SK-N-SH (cell line): ENCODE results near the gene KPNA4. TPM values are rescaled to one million over a fixed set of nuclear protein-coding genes. Genes with fewer than 3 reads are reported as not detected.

Experiments used
- CTCF ChIA-PET: fragments of 300-600, 350-600 bp; formaldehyde crosslinking; extraction: SDS; loops from one replicate; lab custom pipeline; 2021; lab: Yijun Ruan, JAX
- POLR2A ChIA-PET: fragments of 350-600 bp; sonication (Branson Sonifier 250); formaldehyde crosslinking; extraction: SDS; loops from one replicate; lab custom pipeline; 2020; ENCODE audit warnings: antibody characterized with exemption, inconsistent platforms; lab: Yijun Ruan, JAX
- DNase-seq: peaks from one replicate; pipeline ENCODE4 v3.0.0; 2012
- H2AFZ ChIP-seq: fragments of 200-600 bp; sonication (generic); 2 replicates; pipeline ENCODE4 v1.8.1; 2016; ENCODE audit warnings: antibody characterized with exemption, mild to moderate bottlenecking, low read depth
- H3F3A ChIP-seq: fragments of 200-600 bp; sonication (generic); replicated peaks from 2 replicates; pipeline ENCODE3; 2016; ENCODE audit warnings: antibody characterized with exemption, mild to moderate bottlenecking; ENCODE audit not compliant: insufficient read depth
- H3K27ac ChIP-seq, 2 experiments: fragments of 200-500 bp in 1 of 2; fragments of 200-600 bp in 1 of 2; sonication (Bioruptor generic) in 1 of 2; sonication (generic), shearing (Covaris generic) in 1 of 2; 2 replicates each; pipeline versions ENCODE4 v1.5.1 to v1.6.1; 2014 to 2016; ENCODE audit warnings: low read depth in 2 of 2, inconsistent platforms in 1 of 2, low read length in 1 of 2, mild to moderate bottlenecking in 1 of 2, mixed read lengths in 1 of 2
- H3K27me3 ChIP-seq: fragments of 200-600 bp; sonication (generic), shearing (Covaris generic); 2 replicates; pipeline ENCODE4 v1.6.1; 2016; ENCODE audit warnings: mixed run types; ENCODE audit not compliant: insufficient read depth
- H3K36me3 ChIP-seq, 2 experiments: fragments of 200-500 bp in 1 of 2; fragments of 200-600 bp in 1 of 2; sonication (Bioruptor generic) in 1 of 2; sonication (generic) in 1 of 2; replicated peaks in 1 of 2; 2 replicates each; pipeline versions ENCODE3 to v1.5.1; 2014 to 2016; ENCODE audit warnings: low read length in 1 of 2, mild to moderate bottlenecking in 1 of 2; ENCODE audit not compliant: insufficient read depth in 2 of 2, control insufficient read depth in 1 of 2
- H3K4me1 ChIP-seq, 2 experiments: fragments of 200-500 bp in 1 of 2; fragments of 200-600 bp in 1 of 2; sonication (Bioruptor generic) in 1 of 2; sonication (generic), shearing (Covaris generic) in 1 of 2; 2 replicates each; pipeline versions ENCODE4 v1.5.1 to v1.6.1; 2014 to 2016; ENCODE audit warnings: low read depth in 1 of 2, low read length in 1 of 2, mixed run types in 1 of 2; ENCODE audit not compliant: insufficient read depth in 2 of 2, control insufficient read depth in 1 of 2
- H3K4me2 ChIP-seq: fragments of 200-600 bp; sonication (generic), shearing (Covaris generic); 2 replicates; pipeline ENCODE4 v1.6.1; 2017; ENCODE audit warnings: mixed run types
- H3K4me3 ChIP-seq, 2 experiments: fragments of 200-500 bp in 1 of 2; fragments of 200-600 bp in 1 of 2; sonication (Bioruptor generic) in 1 of 2; sonication (generic), shearing (Covaris generic) in 1 of 2; 2 replicates each; pipeline versions ENCODE4 v1.5.1 to v1.8.1; 2014 to 2016; ENCODE audit warnings: low read depth in 2 of 2, inconsistent platforms in 1 of 2, low read length in 1 of 2, mild to moderate bottlenecking in 1 of 2, mixed read lengths in 1 of 2, moderate library complexity in 1 of 2
- H3K79me2 ChIP-seq: fragments of 200-600 bp; sonication (generic); 2 replicates; pipeline ENCODE4 v1.8.1; 2017; ENCODE audit warnings: mild to moderate bottlenecking; ENCODE audit not compliant: insufficient read depth
- H3K9ac ChIP-seq: fragments of 200-600 bp; sonication (generic); 2 replicates; pipeline ENCODE4 v1.6.1; 2017; ENCODE audit warnings: mixed run types
- H3K9me2 ChIP-seq: fragments of 200-600 bp; sonication (generic); 2 replicates; pipeline ENCODE4 v1.6.1; 2017; ENCODE audit warnings: mixed run types
- H3K9me3 ChIP-seq: fragments of 200-600 bp; sonication (generic); 2 replicates; pipeline ENCODE4 v1.6.1; 2017; ENCODE audit warnings: mixed run types, mild to moderate bottlenecking, moderate library complexity
- H4K20me1 ChIP-seq: fragments of 200-600 bp; sonication (generic); 2 replicates; pipeline ENCODE4 v1.6.1; 2017; ENCODE audit warnings: mild to moderate bottlenecking, mixed run types; ENCODE audit not compliant: insufficient read depth
- FOXJ3 ChIP-seq: sonication (generic); formaldehyde crosslinking; IDR thresholded peaks from 2 replicates; pipeline ENCODE4 v1.5.1; 2020; ENCODE audit warnings: mild to moderate bottlenecking, missing genetic modification reagents
- GABPA ChIP-seq: IDR thresholded peaks from 2 replicates; pipeline ENCODE4 v1.4.0; 2012; ENCODE audit warnings: low read depth, mild to moderate bottlenecking
- MXI1 ChIP-seq: IDR thresholded peaks from 2 replicates; pipeline ENCODE4 v1.6.1; 2012; ENCODE audit warnings: mild to moderate bottlenecking, low read depth, low read length, improper control_type of control experiment
- NFIC ChIP-seq: IDR thresholded peaks from 2 replicates; pipeline ENCODE4 v1.4.0; 2012; ENCODE audit warnings: borderline replicate concordance
- NRF1 ChIP-seq: IDR thresholded peaks from 2 replicates; pipeline ENCODE4 v1.6.1; 2012; ENCODE audit warnings: low read depth, mild to moderate bottlenecking, low read length
- RAD21 ChIP-seq: IDR thresholded peaks from 2 replicates; pipeline ENCODE4 v1.6.1; 2012; ENCODE audit warnings: mild to moderate bottlenecking, low read length
- SMC3 ChIP-seq: IDR thresholded peaks from 2 replicates; pipeline ENCODE4 v1.6.1; 2012; ENCODE audit warnings: low read depth, low read length, improper control_type of control experiment
- TCF12 ChIP-seq: IDR thresholded peaks from 2 replicates; pipeline ENCODE4 v1.4.0; 2012
- polyA plus RNA-seq, 3 experiments: library from polyadenylated mRNA; depleted of rRNA; stranded (reverse); fragments of >200 nt; gene quantifications; 2 replicates each; pipeline ENCODE4 v1.2.3, GENCODE V29; 2012
- TF ChIP-seq, protein P1 (sequence below): fragments of 150-350 bp; IDR thresholded peaks from 2 replicates; pipeline ENCODE4 v1.6.1; 2017; ENCODE audit warnings: antibody characterized with exemption, low read length, low read depth, borderline replicate concordance
- TF ChIP-seq, protein P2 (sequence below): IDR thresholded peaks from 2 replicates; pipeline ENCODE4; 2012
- TF ChIP-seq, protein P3 (sequence below): fragments of 150-350 bp; IDR thresholded peaks from 2 replicates; pipeline ENCODE4 v1.6.1; 2016; ENCODE audit warnings: mild to moderate bottlenecking, low read depth, low read length
- TF ChIP-seq, protein P4 (sequence below): IDR thresholded peaks from 2 replicates; pipeline ENCODE4 v1.6.1; 2012; ENCODE audit warnings: mild to moderate bottlenecking, low read depth, low read length, moderate library complexity

Gene KPNA4
- polyA plus RNA-seq, 1 of the 3 experiments (the other 2 are of a cell fraction), result 7.4 TPM

DNA sequence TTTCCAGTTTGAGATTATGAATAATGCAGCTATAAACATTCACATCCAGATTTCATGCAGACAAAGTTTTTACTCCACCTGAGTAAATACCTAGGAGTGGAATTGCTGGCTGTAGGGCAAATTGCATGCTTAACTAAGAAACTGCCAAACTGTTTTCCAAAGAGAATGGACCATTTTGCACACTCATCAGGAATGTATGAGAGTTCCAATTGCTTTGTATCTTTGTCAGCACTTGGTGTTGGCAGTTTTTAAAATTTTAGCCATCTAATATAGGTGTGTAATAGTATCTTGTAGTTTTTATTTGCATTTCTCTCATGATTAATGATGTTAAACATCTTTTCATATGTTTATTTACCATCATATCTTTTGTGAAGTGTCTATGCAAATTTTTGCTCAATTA lies 75.2 kb downstream of the KPNA4 start:
- Histone ChIP-seq H3K4me2 (no peak overlapping the region), H3K4me1 (peaks cover 0 to 2% of the 10 kb centered on the region in 2 experiments; a peak in 1 of 4 replicates), H3K27me3 (no peaks in the 10 kb centered on the region), H2AFZ (no peak overlapping the region), H4K20me1 (no peaks in the 10 kb centered on the region), H3K79me2 (no peaks in the 10 kb centered on the region), H3K36me3 (peaks cover 0 to 3% of the 10 kb centered on the region in 2 experiments), H3K9ac (no peak overlapping the region), H3K9me2 (no peaks in the 10 kb centered on the region), H3K9me3 (no peaks in the 10 kb centered on the region), H3K4me3 (no peak overlapping the region), H3K27ac (no peak overlapping the region), H3F3A (peaks cover 7% of the 10 kb centered on the region)
- CTCF ChIA-PET, result interaction anchor here (1.1 to 1.5 kb wide), 2 partner anchors 35 to 327 kb away, joined by 3 to 4 read pairs; no protein-coding TSS in a partner anchor
- DNase-seq, result no peak
- TF ChIP-seq RAD21 (no peak), SMC3 (no peak), TCF12 (no peak), GABPA (no peak), NFIC (no peak), FOXJ3 (no peak), NRF1 (no peak), MXI1 (no peak)
- TF ChIP-seq, protein P1, sequence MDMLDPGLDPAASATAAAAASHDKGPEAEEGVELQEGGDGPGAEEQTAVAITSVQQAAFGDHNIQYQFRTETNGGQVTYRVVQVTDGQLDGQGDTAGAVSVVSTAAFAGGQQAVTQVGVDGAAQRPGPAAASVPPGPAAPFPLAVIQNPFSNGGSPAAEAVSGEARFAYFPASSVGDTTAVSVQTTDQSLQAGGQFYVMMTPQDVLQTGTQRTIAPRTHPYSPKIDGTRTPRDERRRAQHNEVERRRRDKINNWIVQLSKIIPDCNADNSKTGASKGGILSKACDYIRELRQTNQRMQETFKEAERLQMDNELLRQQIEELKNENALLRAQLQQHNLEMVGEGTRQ, result no peak
- TF ChIP-seq, protein P2, sequence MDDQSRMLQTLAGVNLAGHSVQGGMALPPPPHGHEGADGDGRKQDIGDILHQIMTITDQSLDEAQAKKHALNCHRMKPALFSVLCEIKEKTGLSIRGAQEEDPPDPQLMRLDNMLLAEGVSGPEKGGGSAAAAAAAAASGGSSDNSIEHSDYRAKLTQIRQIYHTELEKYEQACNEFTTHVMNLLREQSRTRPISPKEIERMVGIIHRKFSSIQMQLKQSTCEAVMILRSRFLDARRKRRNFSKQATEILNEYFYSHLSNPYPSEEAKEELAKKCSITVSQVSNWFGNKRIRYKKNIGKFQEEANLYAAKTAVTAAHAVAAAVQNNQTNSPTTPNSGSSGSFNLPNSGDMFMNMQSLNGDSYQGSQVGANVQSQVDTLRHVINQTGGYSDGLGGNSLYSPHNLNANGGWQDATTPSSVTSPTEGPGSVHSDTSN, result no peak
- TF ChIP-seq, protein P3, sequence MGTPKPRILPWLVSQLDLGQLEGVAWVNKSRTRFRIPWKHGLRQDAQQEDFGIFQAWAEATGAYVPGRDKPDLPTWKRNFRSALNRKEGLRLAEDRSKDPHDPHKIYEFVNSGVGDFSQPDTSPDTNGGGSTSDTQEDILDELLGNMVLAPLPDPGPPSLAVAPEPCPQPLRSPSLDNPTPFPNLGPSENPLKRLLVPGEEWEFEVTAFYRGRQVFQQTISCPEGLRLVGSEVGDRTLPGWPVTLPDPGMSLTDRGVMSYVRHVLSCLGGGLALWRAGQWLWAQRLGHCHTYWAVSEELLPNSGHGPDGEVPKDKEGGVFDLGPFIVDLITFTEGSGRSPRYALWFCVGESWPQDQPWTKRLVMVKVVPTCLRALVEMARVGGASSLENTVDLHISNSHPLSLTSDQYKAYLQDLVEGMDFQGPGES, result no peak
- TF ChIP-seq, protein P4, sequence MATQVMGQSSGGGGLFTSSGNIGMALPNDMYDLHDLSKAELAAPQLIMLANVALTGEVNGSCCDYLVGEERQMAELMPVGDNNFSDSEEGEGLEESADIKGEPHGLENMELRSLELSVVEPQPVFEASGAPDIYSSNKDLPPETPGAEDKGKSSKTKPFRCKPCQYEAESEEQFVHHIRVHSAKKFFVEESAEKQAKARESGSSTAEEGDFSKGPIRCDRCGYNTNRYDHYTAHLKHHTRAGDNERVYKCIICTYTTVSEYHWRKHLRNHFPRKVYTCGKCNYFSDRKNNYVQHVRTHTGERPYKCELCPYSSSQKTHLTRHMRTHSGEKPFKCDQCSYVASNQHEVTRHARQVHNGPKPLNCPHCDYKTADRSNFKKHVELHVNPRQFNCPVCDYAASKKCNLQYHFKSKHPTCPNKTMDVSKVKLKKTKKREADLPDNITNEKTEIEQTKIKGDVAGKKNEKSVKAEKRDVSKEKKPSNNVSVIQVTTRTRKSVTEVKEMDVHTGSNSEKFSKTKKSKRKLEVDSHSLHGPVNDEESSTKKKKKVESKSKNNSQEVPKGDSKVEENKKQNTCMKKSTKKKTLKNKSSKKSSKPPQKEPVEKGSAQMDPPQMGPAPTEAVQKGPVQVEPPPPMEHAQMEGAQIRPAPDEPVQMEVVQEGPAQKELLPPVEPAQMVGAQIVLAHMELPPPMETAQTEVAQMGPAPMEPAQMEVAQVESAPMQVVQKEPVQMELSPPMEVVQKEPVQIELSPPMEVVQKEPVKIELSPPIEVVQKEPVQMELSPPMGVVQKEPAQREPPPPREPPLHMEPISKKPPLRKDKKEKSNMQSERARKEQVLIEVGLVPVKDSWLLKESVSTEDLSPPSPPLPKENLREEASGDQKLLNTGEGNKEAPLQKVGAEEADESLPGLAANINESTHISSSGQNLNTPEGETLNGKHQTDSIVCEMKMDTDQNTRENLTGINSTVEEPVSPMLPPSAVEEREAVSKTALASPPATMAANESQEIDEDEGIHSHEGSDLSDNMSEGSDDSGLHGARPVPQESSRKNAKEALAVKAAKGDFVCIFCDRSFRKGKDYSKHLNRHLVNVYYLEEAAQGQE, result no peak
- POLR2A ChIA-PET, result no interaction called here
